ENCODE measurements around the gene RNASEL. TPM values are rescaled to one million over a fixed set of nuclear protein-coding genes. Genes with fewer than 3 reads are reported as not detected.

Gene RNASEL
- total RNA-seq, 4 donors from 2014 or later, result 6.1 to 8.0 (median 7.1) TPM

- intact Hi-C loops (cut with DNase I; ENCODE audit: low total_unique reads), result no loop called here
- H3K4me3 ChIP-seq (ENCODE audit: low read depth, poor library complexity, severe bottlenecking), result no peak overlapping the region
- 10 to 13% methylated on average over 17 of the region's 17 CpGs for WGBS, 2 donors
- DNase-seq (ENCODE audit: low spot score in 2 of 2), result peak; percentile 39 to 94
- TF ChIP-seq CTCF (IDR thresholded peaks at IDR 0.05) (no peak), POLR2A (IDR thresholded peaks at IDR 0.05) (no peak)
Observed at GRCh38 chr1:182616130-182617013, 27.3 kb upstream of the RNASEL start.

- DNase-seq (ENCODE audit: low spot score in 2 of 2), result peak in 1 of 2 donors; percentile 93
- WGBS, 2 donors, result 7 to 11% methylated on average over 11 of the region's 11 CpGs
- intact Hi-C loops (cut with DNase I; ENCODE audit: low total_unique reads), result no loop called here
- TF ChIP-seq CTCF (IDR thresholded peaks at IDR 0.05), result no peak
- TF ChIP-seq POLR2A (IDR thresholded peaks at IDR 0.05), result no peak
- peak overlapping the region; percentile 10 for H3K4me3 ChIP-seq (ENCODE audit: low read depth, poor library complexity, severe bottlenecking)
Observed at GRCh38 chr1:182615468-182616129, 26.5 kb upstream of the RNASEL start.

- 1% methylated on average over 55 to 56 of the region's 56 CpGs for WGBS, 2 donors
- intact Hi-C loops (cut with DNase I; ENCODE audit: low total_unique reads), result no loop called here
- peak overlapping the region; percentile 10 for H3K4me3 ChIP-seq (ENCODE audit: low read depth, poor library complexity, severe bottlenecking)
Observed at GRCh38 chr1:182614796-182615454, 25.9 kb upstream of the RNASEL start.

GRCh38 chr1:182611787-182612186 lies 22.7 kb upstream of the RNASEL start:
- WGBS, 2 donors, result 88 to 92% methylated on average over 8 of the region's 8 CpGs
- intact Hi-C loops (cut with DNase I; ENCODE audit: low total_unique reads), result no loop called here
- DNase-seq (ENCODE audit: low spot score in 2 of 2), result no peak

More at GRCh38 chr1:182614796-182615454, 25.9 kb upstream of the RNASEL start:
- peak in 1 of 2 donors; percentile 13 for TF ChIP-seq POLR2A (IDR thresholded peaks at IDR 0.05)
- no peak for TF ChIP-seq CTCF (IDR thresholded peaks at IDR 0.05)
- DNase-seq (ENCODE audit: low spot score in 2 of 2), result peak; percentile 86 to 96

GRCh38 chr1:182611326-182611725 lies 22.3 kb upstream of the RNASEL start:
- intact Hi-C loops (cut with DNase I; ENCODE audit: low total_unique reads), result no loop called here

More at GRCh38 chr1:182611787-182612186, 22.7 kb upstream of the RNASEL start:
- TF ChIP-seq CTCF (IDR thresholded peaks at IDR 0.05) (no peak), POLR2A (IDR thresholded peaks at IDR 0.05) (no peak)
- no peak overlapping the region for H3K4me3 ChIP-seq (ENCODE audit: low read depth, poor library complexity, severe bottlenecking)

More at GRCh38 chr1:182611326-182611725, 22.3 kb upstream of the RNASEL start:
- WGBS, 2 donors, result 65 to 82% methylated on average over 1 of the region's 1 CpG
- TF ChIP-seq POLR2A (IDR thresholded peaks at IDR 0.05) (no peak), CTCF (IDR thresholded peaks at IDR 0.05) (no peak)
- H3K4me3 ChIP-seq (ENCODE audit: low read depth, poor library complexity, severe bottlenecking), result no peak overlapping the region
- DNase-seq (ENCODE audit: low spot score in 2 of 2), result no peak

All from lower leg skin (tissue), 4 donors.